ENCODE results near the gene PFKFB3.
"Not testable (repeated sequence)": the region's sequence is repeated elsewhere in the genome, so short reads cannot be mapped to it uniquely, and the experiment has no call there.

PFKFB3 gene

GRCh38 chr10:6202684-6203330, at the start of gene PFKFB3:
Gene PFKFB3, plus strand, starts transcription at chr10:6202932. Its CDS starts 329 bp downstream, at chr10:6203261.
- peak; percentile 97 for DNase-seq

- no peak for DNase-seq
Observed at GRCh38 chr10:6153845-6154244, 48.9 kb upstream of the PFKFB3 start.

GRCh38 chr10:6154566-6154965, 48.2 kb upstream of the PFKFB3 start:
- no peak for DNase-seq

- DNase-seq = no peak
Observed at GRCh38 chr10:6158276-6158675, 44.5 kb upstream of the PFKFB3 start.

DNA sequence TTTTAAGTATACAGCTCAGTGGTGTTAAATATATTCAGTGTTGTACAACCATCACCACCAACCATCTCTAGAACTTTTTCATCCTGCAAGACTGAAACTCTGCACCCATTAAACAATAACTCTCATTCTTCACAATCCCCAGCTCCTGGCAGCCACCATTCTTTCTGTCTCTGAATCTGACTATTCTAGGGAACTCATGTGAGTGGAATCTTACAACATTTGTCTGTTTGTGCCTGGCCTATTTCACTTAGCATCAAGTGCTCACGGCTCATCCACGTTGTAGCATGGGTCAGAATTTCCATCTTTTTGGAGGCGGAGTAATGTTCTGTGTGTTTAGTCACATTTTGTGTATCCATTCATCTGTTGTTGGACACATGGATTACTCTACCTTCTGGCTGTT, 40.8 kb upstream of the PFKFB3 start:
- no peak for DNase-seq

GRCh38 chr10:6162589-6163356, 40.0 kb upstream of the PFKFB3 start:
- peak; percentile 77 for DNase-seq

DNA sequence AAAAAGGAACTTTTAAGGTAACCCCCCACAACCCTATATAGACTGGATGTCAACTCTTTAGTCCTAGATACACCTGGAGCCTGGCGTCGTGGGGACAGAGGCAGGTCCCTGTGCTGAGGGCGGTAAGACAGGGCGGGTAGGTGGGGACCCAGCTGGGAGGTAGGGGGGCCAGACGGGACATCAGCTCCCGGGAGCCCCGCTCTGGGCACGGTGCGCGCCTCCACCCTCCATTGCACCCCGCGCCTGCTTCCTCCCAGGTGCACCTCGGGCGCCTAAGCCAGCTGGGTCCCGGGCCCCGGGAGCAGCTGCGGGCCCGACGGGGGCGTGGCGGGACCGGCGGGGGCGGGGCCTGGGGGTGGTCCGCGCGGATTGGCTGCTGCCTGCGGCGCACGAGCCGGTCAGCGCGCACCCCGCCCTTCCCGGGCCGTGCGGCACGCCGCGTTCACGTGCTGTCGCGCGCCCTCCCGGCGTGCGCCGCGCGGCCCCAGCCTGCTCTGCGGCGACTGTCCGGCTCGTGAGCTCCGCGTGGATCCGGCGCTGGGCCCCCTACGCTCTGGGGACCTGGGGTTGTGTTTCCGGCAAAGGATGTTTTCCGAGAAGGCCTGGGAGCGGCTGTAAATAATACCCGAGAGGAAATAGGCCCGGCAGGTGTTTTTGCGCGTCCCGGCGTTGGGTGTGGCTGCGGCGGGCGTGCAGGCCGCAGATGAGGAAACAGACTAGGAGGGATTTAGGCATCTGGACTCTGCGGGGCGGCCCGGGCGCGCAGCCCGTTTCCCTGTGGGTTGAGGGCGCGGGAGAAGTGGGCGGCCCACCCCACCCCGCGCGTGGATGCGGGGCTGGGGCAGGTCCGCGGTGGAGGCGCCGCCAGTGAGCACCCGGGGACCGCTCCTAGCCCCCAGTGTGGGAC, 39.1 kb upstream of the PFKFB3 start:
- DNase-seq = peak; percentile 67

DNA sequence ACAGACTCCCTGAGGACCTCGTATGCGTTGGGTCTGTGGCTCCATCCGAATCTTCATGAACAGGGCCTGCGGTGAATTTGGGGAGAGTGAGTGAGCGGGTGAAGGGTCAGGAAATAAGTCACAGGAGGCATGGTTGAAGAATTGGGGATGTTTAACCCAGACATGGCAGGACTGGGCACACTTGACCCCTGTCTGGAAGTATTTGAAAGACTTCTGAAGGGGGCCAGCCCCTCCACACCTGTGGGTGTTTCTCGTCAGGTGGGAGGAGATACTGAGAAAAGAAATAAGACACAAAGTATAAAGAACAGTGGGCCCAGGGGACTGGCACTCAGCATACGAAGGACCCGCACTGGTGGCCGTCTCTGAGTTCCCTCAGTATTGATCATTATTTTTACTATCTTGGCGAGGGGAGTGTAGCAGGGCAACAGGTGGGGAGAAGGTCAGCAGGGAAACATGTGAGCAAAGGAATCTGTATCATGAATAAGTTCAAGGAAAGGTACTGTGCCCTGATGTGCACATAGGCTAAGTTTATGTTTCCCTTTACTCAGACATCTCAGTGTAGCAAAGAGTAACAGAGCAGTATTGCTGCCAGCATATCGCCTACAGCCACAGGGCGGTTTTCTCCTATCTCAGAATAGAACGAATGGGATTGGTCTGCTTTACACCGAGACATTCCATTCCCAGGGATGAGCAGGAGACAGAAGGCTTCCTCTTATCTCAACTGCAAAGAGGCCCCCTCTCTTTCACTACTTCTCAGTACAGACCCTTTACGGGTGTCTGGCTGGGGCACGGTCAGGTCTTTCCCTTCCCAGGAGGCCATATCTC, 38.2 kb upstream of the PFKFB3 start:
- peak; percentile 88 for DNase-seq

- DNase-seq = peak; percentile 66
Observed at GRCh38 chr10:6165221-6165725, 37.5 kb upstream of the PFKFB3 start.

- DNase-seq = not testable (repeated sequence)
Observed at GRCh38 chr10:6165933-6166332, 36.8 kb upstream of the PFKFB3 start.

DNA sequence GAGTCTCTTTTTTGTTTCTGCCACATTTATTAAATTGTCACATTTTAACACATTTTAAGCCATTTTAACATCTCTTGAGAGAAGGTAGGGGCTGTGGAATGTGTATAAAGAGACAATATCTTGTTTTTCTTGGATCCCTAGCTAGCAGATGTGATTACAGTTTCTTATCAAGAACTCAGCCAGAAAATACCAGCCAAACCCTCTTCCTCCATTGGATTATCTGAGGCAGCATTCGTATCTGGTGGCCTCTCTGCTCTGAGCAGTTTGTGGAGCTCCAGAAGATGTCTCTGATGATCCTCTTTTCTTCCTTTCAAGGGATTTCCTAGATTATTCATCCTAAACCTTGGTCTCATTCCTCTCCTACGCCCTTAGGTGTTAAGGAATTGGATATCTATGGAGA, 35.3 kb upstream of the PFKFB3 start:
- DNase-seq = no peak

DNA sequence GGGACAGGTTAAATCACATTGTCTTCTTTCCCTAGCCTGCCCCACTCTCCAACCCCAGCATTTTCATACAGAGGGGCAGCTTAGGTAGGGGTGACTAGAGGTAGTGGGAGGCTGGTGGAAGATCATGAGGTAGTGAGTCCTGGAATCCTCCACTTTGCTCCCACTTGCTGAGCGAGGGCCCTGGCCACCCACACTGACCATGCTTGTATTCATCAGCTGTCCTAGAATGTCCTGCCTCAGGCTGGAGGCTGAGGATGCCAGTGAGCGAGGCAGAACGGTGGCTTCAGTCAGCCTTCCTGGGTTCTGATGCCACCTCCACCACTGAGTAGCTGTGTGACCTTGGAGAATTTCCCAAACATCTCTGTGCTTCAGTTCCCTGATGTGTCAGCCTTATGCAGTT, 34.6 kb upstream of the PFKFB3 start:
- DNase-seq = no peak

- no peak for DNase-seq
Observed at GRCh38 chr10:6170638-6171037, 32.1 kb upstream of the PFKFB3 start.

GRCh38 chr10:6171881-6172695, 30.6 kb upstream of the PFKFB3 start:
- no peak for DNase-seq

DNA sequence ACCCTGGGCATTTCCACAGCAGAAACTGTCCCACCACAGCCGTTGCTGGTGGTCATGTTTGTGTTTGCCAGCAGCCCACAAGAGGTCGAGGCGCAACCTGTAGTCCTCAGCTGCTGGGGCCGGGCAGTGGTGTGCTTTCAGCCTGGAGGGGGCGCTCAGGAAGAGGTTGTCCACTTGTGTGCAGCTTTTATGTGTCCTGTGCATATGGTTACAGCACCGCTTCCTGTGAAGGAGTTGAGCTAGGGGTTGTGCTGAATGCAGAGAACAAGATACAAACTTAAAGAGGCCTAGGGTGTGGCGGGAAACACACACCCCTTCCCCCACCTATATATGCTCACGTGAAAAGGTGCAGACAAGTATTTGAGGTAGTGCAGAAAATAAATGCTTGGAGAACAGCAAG, 29.5 kb upstream of the PFKFB3 start:
- DNase-seq = peak; percentile 73

GRCh38 chr10:6174201-6174874, 28.4 kb upstream of the PFKFB3 start:
- no peak for DNase-seq

- no peak for DNase-seq
Observed at GRCh38 chr10:6175329-6176055, 27.2 kb upstream of the PFKFB3 start.

- DNase-seq = peak; percentile 88
Observed at GRCh38 chr10:6176691-6177231, 26.0 kb upstream of the PFKFB3 start.

GRCh38 chr10:6177880-6178281, 24.9 kb upstream of the PFKFB3 start:
- DNase-seq = no peak

DNA sequence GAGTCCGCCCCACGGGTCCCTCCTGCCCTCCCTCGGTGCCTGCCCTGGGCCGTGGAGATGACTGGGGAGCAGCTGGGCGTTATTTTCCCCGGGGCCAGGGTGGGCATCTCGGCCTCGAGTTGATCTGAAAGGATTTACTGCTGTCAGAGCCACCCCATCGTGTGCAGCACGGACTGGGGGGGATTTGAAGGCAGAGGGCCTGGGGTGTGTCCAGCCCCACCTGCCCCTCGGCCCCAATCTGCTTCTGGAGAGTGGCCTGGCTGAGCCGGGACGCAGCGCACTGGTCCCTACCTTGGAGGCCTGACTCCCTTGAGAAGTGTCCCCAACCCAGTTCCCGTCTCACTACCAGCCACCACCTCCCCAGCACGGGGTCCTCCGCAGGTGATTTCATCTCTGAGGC, 24.2 kb upstream of the PFKFB3 start:
- no peak for DNase-seq
